GM13977 (cell line): ENCODE results near the gene CD68.
A peak's percentile ranks its signal among the peaks of the same experiment; 100 is the strongest.

Experiments used
- DNase-seq: peaks from one replicate; pipeline ENCODE4 v3.0.0; 2012; ENCODE audit warnings: low spot score
- in situ Hi-C: fragments of 300-500 bp; cut with MboI; formaldehyde crosslinking; loops from one replicate; pipeline ENCODE4 v1.12.0; 2022; ENCODE audit warnings: low sequenced_read_pairs, low pct_unique_long_range_greater_than_20kb, mixed read lengths, inconsistent platforms; ENCODE audit not compliant: unreplicated experiment
- TF ChIP-seq, protein P1 (sequence below): IDR thresholded peaks from 2 replicates; pipeline ENCODE4 v1.5.1; 2012; ENCODE audit warnings: mild to moderate bottlenecking, control low read depth; ENCODE audit not compliant: insufficient read depth; ENCODE audit errors: extremely low read depth, missing control alignments

The CD68 gene

GRCh38 chr17:7555320-7555948 is 24.0 kb upstream of the CD68 start:
- no peak for DNase-seq
- TF ChIP-seq, protein P1, sequence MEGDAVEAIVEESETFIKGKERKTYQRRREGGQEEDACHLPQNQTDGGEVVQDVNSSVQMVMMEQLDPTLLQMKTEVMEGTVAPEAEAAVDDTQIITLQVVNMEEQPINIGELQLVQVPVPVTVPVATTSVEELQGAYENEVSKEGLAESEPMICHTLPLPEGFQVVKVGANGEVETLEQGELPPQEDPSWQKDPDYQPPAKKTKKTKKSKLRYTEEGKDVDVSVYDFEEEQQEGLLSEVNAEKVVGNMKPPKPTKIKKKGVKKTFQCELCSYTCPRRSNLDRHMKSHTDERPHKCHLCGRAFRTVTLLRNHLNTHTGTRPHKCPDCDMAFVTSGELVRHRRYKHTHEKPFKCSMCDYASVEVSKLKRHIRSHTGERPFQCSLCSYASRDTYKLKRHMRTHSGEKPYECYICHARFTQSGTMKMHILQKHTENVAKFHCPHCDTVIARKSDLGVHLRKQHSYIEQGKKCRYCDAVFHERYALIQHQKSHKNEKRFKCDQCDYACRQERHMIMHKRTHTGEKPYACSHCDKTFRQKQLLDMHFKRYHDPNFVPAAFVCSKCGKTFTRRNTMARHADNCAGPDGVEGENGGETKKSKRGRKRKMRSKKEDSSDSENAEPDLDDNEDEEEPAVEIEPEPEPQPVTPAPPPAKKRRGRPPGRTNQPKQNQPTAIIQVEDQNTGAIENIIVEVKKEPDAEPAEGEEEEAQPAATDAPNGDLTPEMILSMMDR, result no peak
- in situ Hi-C loops, result loop anchor here (5.0 to 25.0 kb wide), 2 partner anchors 38 to 193 kb away; partner anchors contain the start of genes KCTD11 and TMEM95

DNA sequence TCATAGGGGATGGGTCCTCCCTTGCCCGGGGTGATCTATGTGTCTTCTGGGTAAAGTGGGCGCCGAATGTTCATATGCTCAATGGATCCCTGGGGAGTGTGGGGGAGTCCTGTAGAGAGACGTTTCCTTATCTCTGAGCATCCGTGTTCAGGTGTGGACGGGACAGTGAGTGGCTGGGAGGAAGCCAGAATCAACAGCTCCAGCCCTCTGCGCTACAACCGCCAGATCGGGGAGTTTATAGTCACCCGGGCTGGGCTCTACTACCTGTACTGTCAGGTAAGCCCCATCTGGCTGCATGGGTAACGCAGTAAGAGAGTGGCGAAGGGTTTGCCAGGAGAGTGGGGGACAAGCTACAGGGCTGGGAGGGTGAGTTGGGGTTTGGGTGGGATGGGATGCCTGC is 22.8 kb upstream of the CD68 start:
- TF ChIP-seq, protein P1, result no peak
- in situ Hi-C loops, result loop anchor here (5.0 to 25.0 kb wide), 2 partner anchors 39 to 194 kb away; partner anchors contain the start of genes KCTD11 and TMEM95
- DNase-seq, result no peak

DNA sequence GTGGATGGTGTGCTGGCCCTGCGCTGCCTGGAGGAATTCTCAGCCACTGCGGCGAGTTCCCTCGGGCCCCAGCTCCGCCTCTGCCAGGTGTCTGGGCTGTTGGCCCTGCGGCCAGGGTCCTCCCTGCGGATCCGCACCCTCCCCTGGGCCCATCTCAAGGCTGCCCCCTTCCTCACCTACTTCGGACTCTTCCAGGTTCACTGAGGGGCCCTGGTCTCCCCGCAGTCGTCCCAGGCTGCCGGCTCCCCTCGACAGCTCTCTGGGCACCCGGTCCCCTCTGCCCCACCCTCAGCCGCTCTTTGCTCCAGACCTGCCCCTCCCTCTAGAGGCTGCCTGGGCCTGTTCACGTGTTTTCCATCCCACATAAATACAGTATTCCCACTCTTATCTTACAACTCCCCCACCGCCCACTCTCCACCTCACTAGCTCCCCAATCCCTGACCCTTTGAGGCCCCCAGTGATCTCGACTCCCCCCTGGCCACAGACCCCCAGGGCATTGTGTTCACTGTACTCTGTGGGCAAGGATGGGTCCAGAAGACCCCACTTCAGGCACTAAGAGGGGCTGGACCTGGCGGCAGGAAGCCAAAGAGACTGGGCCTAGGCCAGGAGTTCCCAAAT is 22.2 kb upstream of the CD68 start:
- in situ Hi-C loops, result loop anchor here (5.0 to 25.0 kb wide), 2 partner anchors 40 to 195 kb away; partner anchors contain the start of genes KCTD11 and TMEM95
- DNase-seq, result no peak
- TF ChIP-seq, protein P1, result no peak

DNA sequence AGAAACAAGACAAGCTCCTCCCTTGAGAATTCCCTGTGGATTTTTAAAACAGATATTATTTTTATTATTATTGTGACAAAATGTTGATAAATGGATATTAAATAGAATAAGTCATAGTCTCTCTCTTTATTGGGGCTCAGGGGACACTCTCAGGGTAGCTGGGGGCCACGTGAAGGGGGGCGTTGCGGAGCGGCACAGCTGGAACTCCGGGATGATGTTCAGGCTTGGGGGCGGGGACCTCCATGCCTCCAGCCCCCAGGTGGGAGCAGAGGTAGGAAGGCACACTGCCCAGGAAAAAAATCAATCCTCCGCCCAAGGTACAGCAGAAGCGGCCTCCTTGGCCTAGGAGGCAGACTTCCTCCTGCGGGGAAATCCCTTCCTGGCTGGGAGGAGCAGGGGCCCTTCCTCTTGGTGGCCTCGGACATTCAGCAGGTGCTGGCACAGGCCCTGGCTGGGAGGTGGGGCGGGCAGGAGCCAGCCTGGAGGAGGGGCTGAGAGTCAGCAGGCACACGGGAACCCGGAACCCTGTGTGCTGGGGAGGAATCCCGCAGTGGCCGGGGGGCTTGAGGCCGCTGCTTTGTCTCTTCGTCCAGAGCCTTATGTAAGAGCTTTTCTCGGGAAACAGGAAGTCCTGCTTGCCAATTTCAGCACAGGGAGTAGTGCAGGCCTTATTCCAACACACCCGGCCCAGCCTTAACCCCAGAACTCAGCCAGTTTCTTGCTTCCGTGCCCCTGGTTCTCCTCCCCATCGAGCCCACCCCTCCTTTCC is 21.5 kb upstream of the CD68 start:
- in situ Hi-C loops, result loop anchor here (5.0 to 25.0 kb wide), 2 partner anchors 41 to 196 kb away; partner anchors contain the start of genes KCTD11 and TMEM95

GRCh38 chr17:7558544-7559319 is 20.7 kb upstream of the CD68 start, which contains the start of gene TNFSF13:
TNFSF13 (plus strand) TSS chr17:7558750; CDS start chr17:7559040, 290 bp downstream.
- in situ Hi-C loops, result loop anchor here (5.0 to 25.0 kb wide), 2 partner anchors 41 to 196 kb away; partner anchors contain the start of genes KCTD11 and TMEM95

More for the DNA sequence above, 21.5 kb upstream of the CD68 start:
- peak; percentile 65 for DNase-seq
- TF ChIP-seq, protein P1, result no peak

More at GRCh38 chr17:7558544-7559319, 20.7 kb upstream of the CD68 start, which contains the start of gene TNFSF13:
- TF ChIP-seq, protein P1, result no peak
- DNase-seq, result no peak
